HUES64 (cell line): ENCODE measurements around the gene NLE1.
A peak's percentile ranks its signal among the peaks of the same experiment; 100 is the strongest.

Experiments used
- H3K27ac ChIP-seq: 2 replicates; pipeline ENCODE4 v1.7.0; 2013; ENCODE audit warnings: low read depth, low read length, inconsistent platforms
- H3K27me3 ChIP-seq: 2 replicates; pipeline ENCODE4 v1.6.1; 2013; ENCODE audit warnings: mild to moderate bottlenecking, low read length; ENCODE audit not compliant: insufficient read depth
- H3K36me3 ChIP-seq: 2 replicates; pipeline ENCODE4 v1.6.1; 2013; ENCODE audit warnings: mild to moderate bottlenecking, low read length; ENCODE audit not compliant: insufficient read depth
- H3K4me1 ChIP-seq: 2 replicates; pipeline ENCODE4 v1.6.1; 2013; ENCODE audit warnings: mild to moderate bottlenecking, low read length, moderate library complexity; ENCODE audit not compliant: insufficient read depth
- H3K4me3 ChIP-seq: 2 replicates; pipeline ENCODE4 v1.5.1; 2013; ENCODE audit warnings: mild to moderate bottlenecking, low read length, moderate library complexity
- H3K9ac ChIP-seq: 2 replicates; pipeline ENCODE4 v1.6.1; 2013; ENCODE audit warnings: mild to moderate bottlenecking, low read depth, low read length
- H3K9me3 ChIP-seq: 2 replicates; pipeline ENCODE4 v1.6.1; 2013; ENCODE audit warnings: low read depth, low read length; ENCODE audit not compliant: insufficient read depth
- WGBS: fragments of 150-250, 120-280 bp; methylation state at CpG from one replicate; pipeline ENCODE4 v1.1.7; 2013; ENCODE audit warnings: missing lambda C conversion rate; 5-methylcytosine and 5-hydroxymethylcytosine counted together

The NLE1 gene

DNA sequence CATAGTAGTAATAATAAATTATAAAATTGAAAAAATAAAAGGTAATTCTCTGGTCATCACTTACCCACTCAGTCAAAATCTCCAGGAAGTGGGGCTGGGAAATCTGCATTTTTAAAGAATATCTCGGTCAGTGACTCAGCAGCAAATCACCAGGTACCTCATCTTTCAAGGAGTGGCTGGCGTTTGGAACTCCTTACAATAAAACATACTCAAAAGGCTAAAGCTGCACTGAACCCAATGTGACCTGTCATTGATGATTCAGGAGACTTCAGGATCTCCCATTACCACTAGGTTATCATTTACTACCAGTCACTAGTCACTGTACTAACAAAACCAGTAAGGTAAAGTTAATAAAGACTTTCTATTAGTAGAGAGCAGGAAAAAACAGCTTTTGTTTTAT lies 57.1 kb downstream of the NLE1 start:
- Histone ChIP-seq H3K36me3 (no peaks in the 10 kb centered on the region), H3K27me3 (peaks cover 8% of the 10 kb centered on the region; the same call in 1 of the 2 replicates), H3K4me1 (peaks cover 71% of the 10 kb centered on the region), H3K9ac (no peak overlapping the region), H3K9me3 (no peaks in the 10 kb centered on the region), H3K4me3 (no peak overlapping the region), H3K27ac (no peak overlapping the region; the same call in 1 of the 2 replicates)
- WGBS = 49% methylated on average over 2 of the region's 2 CpGs

DNA sequence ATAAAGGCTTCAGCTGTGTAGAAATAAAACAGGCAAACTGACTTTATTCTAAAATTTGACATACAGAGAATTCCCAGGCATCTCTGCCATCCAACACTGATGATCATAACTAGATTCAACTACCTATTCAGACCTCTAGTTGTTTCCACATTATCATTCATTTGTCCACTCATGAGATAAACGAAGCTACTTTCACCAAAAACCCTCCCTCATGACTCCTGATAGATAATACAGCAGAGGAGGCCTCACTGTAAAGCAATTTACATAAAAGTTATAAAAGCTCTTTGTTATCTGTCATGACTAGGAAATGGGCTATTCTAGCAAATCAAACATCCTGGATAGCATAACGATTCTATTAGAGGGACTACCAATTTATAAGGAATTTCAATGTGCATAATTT lies 59.0 kb downstream of the NLE1 start:
- peaks cover 3% of the 10 kb centered on the region; the same call in 1 of the 2 replicates for H3K27me3 ChIP-seq
- H3K27ac ChIP-seq = no peak overlapping the region
- WGBS = 77% methylated on average over 2 of the region's 2 CpGs
- no peaks in the 10 kb centered on the region for H3K36me3 ChIP-seq
- no peak overlapping the region for H3K9ac ChIP-seq
- peaks cover 65% of the 10 kb centered on the region for H3K4me1 ChIP-seq
- no peaks in the 10 kb centered on the region for H3K9me3 ChIP-seq
- H3K4me3 ChIP-seq = no peak overlapping the region

DNA sequence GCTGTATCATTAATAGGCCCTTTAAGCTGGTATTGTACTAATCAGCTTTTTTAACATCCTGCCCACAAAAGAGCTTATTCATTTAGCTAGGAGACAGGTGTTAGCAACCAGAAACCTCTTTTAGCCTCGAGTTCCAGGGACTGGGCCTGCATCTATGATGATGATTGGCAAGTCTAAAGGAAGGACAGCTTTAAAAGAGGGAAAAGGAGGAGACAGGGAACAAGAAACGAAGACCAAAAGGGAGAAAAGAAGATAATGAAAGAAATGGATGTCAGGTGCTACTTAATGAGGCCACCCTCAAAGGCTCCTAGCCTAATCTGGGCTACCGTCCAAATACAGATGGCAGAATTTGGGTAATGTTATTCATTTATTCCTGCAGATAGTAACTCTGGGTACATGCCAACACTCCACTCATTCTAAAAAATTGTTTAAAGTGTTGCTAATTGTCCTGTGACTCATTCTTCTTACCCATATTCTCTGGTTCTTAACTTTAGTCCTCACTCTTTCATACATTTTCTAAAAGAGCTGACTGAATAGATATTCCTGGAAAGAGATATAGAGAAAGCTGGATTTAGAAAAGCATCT lies 59.9 kb downstream of the NLE1 start:
- no peak overlapping the region for H3K9ac ChIP-seq
- no peak overlapping the region for H3K4me3 ChIP-seq
- no peak overlapping the region for H3K27ac ChIP-seq

DNA sequence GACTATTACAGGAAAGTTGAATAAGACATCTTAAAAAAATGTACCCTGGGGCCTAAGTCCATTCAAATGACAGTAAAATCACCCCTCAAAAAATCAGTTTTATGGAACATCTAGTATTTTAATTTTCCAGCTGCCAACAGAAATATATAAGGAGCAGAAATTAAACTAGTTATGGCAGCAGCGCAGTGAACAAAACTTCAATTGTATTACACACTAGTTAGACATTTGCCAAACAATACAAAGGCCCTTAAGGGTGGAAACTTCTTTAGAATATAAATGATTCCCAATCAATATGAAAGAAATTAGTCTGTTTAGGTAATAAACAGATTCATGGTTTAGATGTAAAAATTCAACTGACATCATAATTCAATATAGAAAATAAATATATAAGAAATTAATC lies 60.5 kb downstream of the NLE1 start:
- H3K27me3 ChIP-seq = no peaks in the 10 kb centered on the region
- no peak overlapping the region for H3K27ac ChIP-seq
- WGBS = no CpG with 5 or more reads among the region's 1 CpG
- no peaks in the 10 kb centered on the region for H3K36me3 ChIP-seq
- H3K9ac ChIP-seq = no peak overlapping the region
- no peak overlapping the region for H3K4me3 ChIP-seq
- H3K9me3 ChIP-seq = no peaks in the 10 kb centered on the region
- H3K4me1 ChIP-seq = peaks cover 51% of the 10 kb centered on the region

More for the DNA sequence above, 59.9 kb downstream of the NLE1 start:
- H3K9me3 ChIP-seq = no peaks in the 10 kb centered on the region
- H3K27me3 ChIP-seq = no peaks in the 10 kb centered on the region
- no peaks in the 10 kb centered on the region for H3K36me3 ChIP-seq
- H3K4me1 ChIP-seq = peaks cover 56% of the 10 kb centered on the region
- WGBS = 68% methylated on average over 3 of the region's 3 CpGs

DNA sequence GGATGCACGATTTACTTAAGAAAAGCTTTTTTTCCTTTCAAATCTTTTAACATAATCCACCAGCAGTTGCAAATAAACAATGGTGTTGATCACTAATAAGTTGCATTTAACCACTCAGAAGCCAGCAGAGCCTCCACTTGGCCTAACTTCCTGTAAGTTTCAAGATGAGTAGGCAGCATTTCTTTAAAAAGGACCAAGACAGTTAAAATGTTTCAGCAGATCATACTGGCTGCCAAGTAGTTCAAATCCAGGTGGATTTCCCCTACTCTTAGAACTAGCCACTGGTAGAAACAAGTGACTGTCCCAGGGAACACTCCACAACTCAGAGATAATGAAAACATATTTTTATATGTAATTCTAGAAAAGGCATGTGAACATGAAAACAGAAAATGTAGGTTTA lies 61.6 kb downstream of the NLE1 start:
- H3K4me1 ChIP-seq = peaks cover 40% of the 10 kb centered on the region
- no peak overlapping the region for H3K9ac ChIP-seq
- no peak overlapping the region for H3K4me3 ChIP-seq
- no peaks in the 10 kb centered on the region for H3K9me3 ChIP-seq
- no CpG with 5 or more reads among the region's 1 CpG for WGBS
- peak overlapping the region; percentile 34; the same call in 1 of the 2 replicates for H3K27ac ChIP-seq
- no peaks in the 10 kb centered on the region for H3K27me3 ChIP-seq
- H3K36me3 ChIP-seq = no peaks in the 10 kb centered on the region

DNA sequence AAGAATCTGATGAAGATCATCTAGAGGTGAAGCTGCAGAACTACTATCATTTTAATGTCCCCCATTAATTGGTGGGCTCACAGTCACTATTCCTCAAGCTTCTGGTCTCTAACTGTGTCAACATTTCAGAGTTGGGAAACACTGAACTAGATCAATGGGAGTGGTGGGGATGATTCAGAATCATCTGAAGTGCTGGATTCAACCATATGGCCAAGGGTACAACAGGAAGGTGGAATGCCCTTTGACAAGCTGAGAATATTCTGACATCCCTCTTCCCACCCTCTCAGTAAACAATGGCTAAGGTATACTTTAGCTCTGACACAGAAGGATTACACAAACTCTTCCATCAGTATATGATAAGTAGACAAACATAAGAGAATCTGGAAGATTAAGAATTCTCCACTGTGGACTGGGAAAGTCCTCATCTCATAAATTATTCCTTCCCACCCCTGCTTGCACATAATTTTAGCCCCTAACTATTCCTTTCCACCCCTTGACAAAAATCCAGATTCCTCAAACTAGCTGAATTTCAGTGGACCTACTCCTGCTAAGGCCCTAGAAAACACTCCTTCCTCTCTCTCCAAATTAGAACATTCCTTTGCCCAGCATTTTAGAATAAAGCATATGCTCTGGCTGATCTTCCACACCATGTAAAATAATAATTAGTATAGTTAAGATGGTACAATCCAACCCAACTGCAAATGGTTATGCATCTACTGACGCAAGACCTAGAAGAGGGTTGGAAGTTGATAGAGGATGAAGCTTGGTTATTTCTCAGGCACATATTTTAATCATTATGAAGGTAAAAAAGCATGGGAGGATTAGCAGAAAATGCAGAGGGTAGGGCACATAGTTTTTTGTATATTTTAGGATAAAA lies 62.3 kb downstream of the NLE1 start:
- H3K4me3 ChIP-seq = no peak overlapping the region
- peaks cover 34% of the 10 kb centered on the region for H3K4me1 ChIP-seq
- H3K27ac ChIP-seq = no peak overlapping the region
- 83% methylated on average over 1 of the region's 1 CpG for WGBS
- no peaks in the 10 kb centered on the region for H3K27me3 ChIP-seq
- H3K9ac ChIP-seq = no peak overlapping the region
- H3K9me3 ChIP-seq = no peaks in the 10 kb centered on the region
- no peaks in the 10 kb centered on the region for H3K36me3 ChIP-seq
